ENCODE data around the gene EDA.

EDA gene

GRCh38 chrX:70079297-70079696 is 463.4 kb downstream of the EDA start:
- no peak for DNase-seq (ENCODE audit: low read depth)
- no peak overlapping the region for H3K4me3 ChIP-seq (ENCODE audit: low read length)
- TF ChIP-seq CTCF (conservative IDR thresholded peaks at IDR 0.05; ENCODE audit: low read depth, low read length), result no peak

- H3K4me3 ChIP-seq (ENCODE audit: low read length), result no peak overlapping the region
- DNase-seq (ENCODE audit: low read depth), result no peak
- no peak for TF ChIP-seq CTCF (conservative IDR thresholded peaks at IDR 0.05; ENCODE audit: low read depth, low read length)
Observed at GRCh38 chrX:70079870-70080269, 464.0 kb downstream of the EDA start.

GRCh38 chrX:70082723-70083122 is 466.8 kb downstream of the EDA start:
- no peak overlapping the region for H3K4me3 ChIP-seq (ENCODE audit: low read length)
- no peak for TF ChIP-seq CTCF (conservative IDR thresholded peaks at IDR 0.05; ENCODE audit: low read depth, low read length)
- no peak for DNase-seq (ENCODE audit: low read depth)

- DNase-seq (ENCODE audit: low read depth), result no peak
- no peak for TF ChIP-seq CTCF (conservative IDR thresholded peaks at IDR 0.05; ENCODE audit: low read depth, low read length)
- H3K4me3 ChIP-seq (ENCODE audit: low read length), result no peak overlapping the region
Observed at GRCh38 chrX:70084592-70085240, 468.8 kb downstream of the EDA start.

- TF ChIP-seq CTCF (conservative IDR thresholded peaks at IDR 0.05; ENCODE audit: low read depth, low read length), result no peak
- DNase-seq (ENCODE audit: low read depth), result no peak
- no peak overlapping the region for H3K4me3 ChIP-seq (ENCODE audit: low read length)
Observed at GRCh38 chrX:70087857-70088630, 472.1 kb downstream of the EDA start.

- no peak for DNase-seq (ENCODE audit: low read depth)
- no peak overlapping the region for H3K4me3 ChIP-seq (ENCODE audit: low read length)
- TF ChIP-seq CTCF (conservative IDR thresholded peaks at IDR 0.05; ENCODE audit: low read depth, low read length), result no peak
Observed at GRCh38 chrX:70088751-70089150, 472.8 kb downstream of the EDA start.

All from retinal pigment epithelial cell (primary cell).